Thoracic aorta (tissue), 2 donors: ENCODE data around the gene GAA. TPM values are rescaled to one million over a fixed set of nuclear protein-coding genes. Genes with fewer than 3 reads are reported as not detected.
A peak's percentile ranks its signal among the peaks of the same experiment; 100 is the strongest.

Experiments used
- ATAC-seq: fragments of 150-250 bp; one replicate; pipeline ENCODE4 v1.8.0; 2017; ENCODE audit warnings: low read depth; ENCODE audit not compliant: insufficient number of reproducible peaks, low FRiP score
- DNase-seq: peaks from one replicate; pipeline ENCODE4 v3.0.0-alpha.2; 2020; ENCODE audit warnings: low spot score
- H3K27ac ChIP-seq, 2 donors: fragments of 200-600 bp; sonication (generic); 1 replicate in 1 of 2; 2 replicates in 1 of 2; pipeline ENCODE4 v1.5.1; 2016; ENCODE audit warnings: mild to moderate bottlenecking in 2 of 2, moderate library complexity in 2 of 2
- H3K27me3 ChIP-seq: fragments of 200-600 bp; sonication (generic); replicated peaks from 2 replicates; pipeline ENCODE4 v1.6.0; 2016; ENCODE audit warnings: mild to moderate bottlenecking; ENCODE audit not compliant: insufficient read depth
- H3K36me3 ChIP-seq: fragments of 200-600 bp; sonication (generic); one replicate; pipeline ENCODE4 v1.5.1; 2016
- H3K4me1 ChIP-seq, 2 donors: fragments of 200-600 bp; sonication (generic); 1 replicate in 1 of 2; 2 replicates in 1 of 2; pipeline versions ENCODE4 v1.5.1 to v1.6.0; 2016; ENCODE audit warnings: low read depth in 2 of 2, mild to moderate bottlenecking in 1 of 2; ENCODE audit not compliant: control insufficient read depth in 1 of 2
- H3K4me3 ChIP-seq: fragments of 200-600 bp; sonication (generic); 2 replicates; pipeline ENCODE4 v1.5.1; 2016; ENCODE audit warnings: mild to moderate bottlenecking
- H3K9me3 ChIP-seq: fragments of 200-600 bp; sonication (generic); 2 replicates; pipeline ENCODE4 v1.5.1; 2016
- CTCF ChIP-seq: fragments of 200-600 bp; sonication (generic); IDR thresholded peaks from one replicate; pipeline ENCODE4 v1.5.1; 2019; ENCODE audit warnings: antibody characterized with exemption
- total RNA-seq, 2 donors: library from RNA; depleted of rRNA; stranded (reverse); fragments of >200 nt; gene quantifications; one replicate each; pipeline versions ENCODE4 v1.1.0 to v1.2.3, GENCODE V29; 2016

GAA gene
- total RNA-seq, 2 donors from 2014 or later, result 101 to 126 TPM

GRCh38 chr17:80067393-80067986 lies 33.9 kb upstream of the GAA start:
- Histone ChIP-seq H3K36me3 (no peaks in the 10 kb centered on the region), H3K4me3 (no peak overlapping the region), H3K4me1 (peaks cover 3 to 30% of the 10 kb centered on the region in 2 donors), H3K9me3 (no peaks in the 10 kb centered on the region), H3K27me3 (no peaks in the 10 kb centered on the region), H3K27ac (no peak overlapping the region)
- DNase-seq, result no peak
- TF ChIP-seq CTCF, result no peak
- ATAC-seq, result no peak

- DNase-seq (no peak), ATAC-seq (no peak)
- no peaks in the 10 kb centered on the region for H3K27me3 ChIP-seq
- no peaks in the 10 kb centered on the region for H3K9me3 ChIP-seq
- no peak for TF ChIP-seq CTCF
- peak overlapping the region in 1 of 2 donors; percentile 39 for H3K27ac ChIP-seq
- no peaks in the 10 kb centered on the region for H3K36me3 ChIP-seq
- no peak overlapping the region for H3K4me3 ChIP-seq
- peaks cover 3 to 30% of the 10 kb centered on the region in 2 donors for H3K4me1 ChIP-seq
These were observed 32.8 kb upstream of the GAA start for GRCh38 chr17:80068301-80069222.

- ATAC-seq (no peak), DNase-seq (no peak)
- no peaks in the 10 kb centered on the region for H3K36me3 ChIP-seq
- H3K4me1 ChIP-seq, result peaks cover 3 to 30% of the 10 kb centered on the region in 2 donors
- H3K27ac ChIP-seq, result peak overlapping the region; percentile 74 to 80
- no peaks in the 10 kb centered on the region for H3K9me3 ChIP-seq
- peak overlapping the region; percentile 70 for H3K4me3 ChIP-seq
- no peaks in the 10 kb centered on the region for H3K27me3 ChIP-seq
- TF ChIP-seq CTCF, result no peak
These were observed 30.8 kb upstream of the GAA start for GRCh38 chr17:80070375-80071115.

- DNase-seq (peak; percentile 24), ATAC-seq (peak; percentile 48)
- Histone ChIP-seq H3K36me3 (no peaks in the 10 kb centered on the region), H3K9me3 (no peaks in the 10 kb centered on the region), H3K27me3 (no peaks in the 10 kb centered on the region), H3K27ac (peak overlapping the region; percentile 74 to 80), H3K4me1 (peaks cover 3 to 30% of the 10 kb centered on the region in 2 donors), H3K4me3 (peak overlapping the region; percentile 70)
- no peak for TF ChIP-seq CTCF
These were observed 30.1 kb upstream of the GAA start for GRCh38 chr17:80071116-80071841.
